ENCODE data around the gene LIMS2.

GRCh38 chr2:127597046-127597983 lies 78.0 kb downstream of the LIMS2 start:
- TF ChIP-seq POLR2A (IDR thresholded peaks at IDR 0.05) (no peak), POLR2AphosphoS5 (IDR thresholded peaks at IDR 0.05) (no peak)
- TF ChIP-seq, protein P1, sequence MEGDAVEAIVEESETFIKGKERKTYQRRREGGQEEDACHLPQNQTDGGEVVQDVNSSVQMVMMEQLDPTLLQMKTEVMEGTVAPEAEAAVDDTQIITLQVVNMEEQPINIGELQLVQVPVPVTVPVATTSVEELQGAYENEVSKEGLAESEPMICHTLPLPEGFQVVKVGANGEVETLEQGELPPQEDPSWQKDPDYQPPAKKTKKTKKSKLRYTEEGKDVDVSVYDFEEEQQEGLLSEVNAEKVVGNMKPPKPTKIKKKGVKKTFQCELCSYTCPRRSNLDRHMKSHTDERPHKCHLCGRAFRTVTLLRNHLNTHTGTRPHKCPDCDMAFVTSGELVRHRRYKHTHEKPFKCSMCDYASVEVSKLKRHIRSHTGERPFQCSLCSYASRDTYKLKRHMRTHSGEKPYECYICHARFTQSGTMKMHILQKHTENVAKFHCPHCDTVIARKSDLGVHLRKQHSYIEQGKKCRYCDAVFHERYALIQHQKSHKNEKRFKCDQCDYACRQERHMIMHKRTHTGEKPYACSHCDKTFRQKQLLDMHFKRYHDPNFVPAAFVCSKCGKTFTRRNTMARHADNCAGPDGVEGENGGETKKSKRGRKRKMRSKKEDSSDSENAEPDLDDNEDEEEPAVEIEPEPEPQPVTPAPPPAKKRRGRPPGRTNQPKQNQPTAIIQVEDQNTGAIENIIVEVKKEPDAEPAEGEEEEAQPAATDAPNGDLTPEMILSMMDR (IDR thresholded peaks at IDR 0.05 in 8 of 11, conservative IDR thresholded peaks at IDR 0.05 in 3 of 11) = no peak

Data from spleen (tissue), 7 donors.